Fibroblast of skin of left quadriceps (primary cell): ENCODE results near the gene HLA-E.
"Not testable (repeated sequence)": the region's sequence is repeated elsewhere in the genome, so short reads cannot be mapped to it uniquely, and the experiment has no call there.

ENCODE experiments used
- DNase-seq, 2 experiments: peaks; one replicate each; pipeline ENCODE4 v3.0.0-alpha.2; 2013; ENCODE audit warnings: low read depth in 2 of 2

Gene HLA-E

DNA sequence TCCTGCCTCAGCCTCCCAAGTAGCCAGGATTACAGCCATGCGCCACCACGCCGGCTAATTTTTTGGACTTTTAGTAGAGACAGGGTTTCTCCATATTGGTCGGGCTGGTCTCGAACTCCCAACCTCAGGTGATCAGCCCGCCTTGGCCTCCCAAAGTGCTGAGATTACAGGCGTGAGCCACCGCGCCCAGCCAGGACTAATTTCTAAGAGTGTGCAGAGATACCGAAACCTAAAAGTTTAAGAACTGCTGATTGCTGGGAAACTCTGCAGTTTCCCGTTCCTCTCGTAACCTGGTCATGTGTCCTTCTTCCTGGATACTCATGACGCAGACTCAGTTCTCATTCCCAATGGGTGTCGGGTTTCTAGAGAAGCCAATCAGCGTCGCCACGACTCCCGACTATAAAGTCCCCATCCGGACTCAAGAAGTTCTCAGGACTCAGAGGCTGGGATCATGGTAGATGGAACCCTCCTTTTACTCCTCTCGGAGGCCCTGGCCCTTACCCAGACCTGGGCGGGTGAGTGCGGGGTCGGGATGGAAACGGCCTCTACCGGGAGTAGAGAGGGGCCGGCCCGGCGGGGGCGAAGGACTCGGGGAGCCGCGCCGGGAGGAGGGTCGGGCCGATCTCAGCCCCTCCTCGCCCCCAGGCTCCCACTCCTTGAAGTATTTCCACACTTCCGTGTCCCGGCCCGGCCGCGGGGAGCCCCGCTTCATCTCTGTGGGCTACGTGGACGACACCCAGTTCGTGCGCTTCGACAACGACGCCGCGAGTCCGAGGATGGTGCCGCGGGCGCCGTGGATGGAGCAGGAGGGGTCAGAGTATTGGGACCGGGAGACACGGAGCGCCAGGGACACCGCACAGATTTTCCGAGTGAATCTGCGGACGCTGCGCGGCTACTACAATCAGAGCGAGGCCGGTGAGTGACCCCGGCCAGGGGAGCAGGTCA, at the start of gene HLA-E:
Gene HLA-E, plus strand, starts transcription at position 429 of the 945 bp plus-strand sequence. Its CDS starts 23 bp downstream, at position 452.
- DNase-seq, result peak; percentile 99

DNA sequence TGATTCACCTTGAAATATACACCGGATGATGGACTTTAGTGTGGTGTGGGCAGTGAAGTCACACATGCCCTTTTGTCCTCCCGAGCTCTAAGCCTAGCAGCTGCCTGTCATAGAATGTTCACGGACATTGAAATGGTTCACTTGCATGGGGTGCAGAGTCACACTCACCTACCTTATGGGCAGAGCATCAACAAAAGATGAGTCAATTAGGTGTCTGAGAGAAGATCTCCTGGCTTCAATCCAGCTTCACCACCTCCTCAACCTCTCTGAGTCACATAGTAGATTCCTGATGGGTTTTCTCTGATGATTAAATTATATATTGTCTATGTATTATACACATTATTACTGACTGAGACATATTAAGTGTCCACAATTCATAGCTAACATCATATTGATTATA, 48.1 kb upstream of the HLA-E start:
- no peak for DNase-seq

DNA sequence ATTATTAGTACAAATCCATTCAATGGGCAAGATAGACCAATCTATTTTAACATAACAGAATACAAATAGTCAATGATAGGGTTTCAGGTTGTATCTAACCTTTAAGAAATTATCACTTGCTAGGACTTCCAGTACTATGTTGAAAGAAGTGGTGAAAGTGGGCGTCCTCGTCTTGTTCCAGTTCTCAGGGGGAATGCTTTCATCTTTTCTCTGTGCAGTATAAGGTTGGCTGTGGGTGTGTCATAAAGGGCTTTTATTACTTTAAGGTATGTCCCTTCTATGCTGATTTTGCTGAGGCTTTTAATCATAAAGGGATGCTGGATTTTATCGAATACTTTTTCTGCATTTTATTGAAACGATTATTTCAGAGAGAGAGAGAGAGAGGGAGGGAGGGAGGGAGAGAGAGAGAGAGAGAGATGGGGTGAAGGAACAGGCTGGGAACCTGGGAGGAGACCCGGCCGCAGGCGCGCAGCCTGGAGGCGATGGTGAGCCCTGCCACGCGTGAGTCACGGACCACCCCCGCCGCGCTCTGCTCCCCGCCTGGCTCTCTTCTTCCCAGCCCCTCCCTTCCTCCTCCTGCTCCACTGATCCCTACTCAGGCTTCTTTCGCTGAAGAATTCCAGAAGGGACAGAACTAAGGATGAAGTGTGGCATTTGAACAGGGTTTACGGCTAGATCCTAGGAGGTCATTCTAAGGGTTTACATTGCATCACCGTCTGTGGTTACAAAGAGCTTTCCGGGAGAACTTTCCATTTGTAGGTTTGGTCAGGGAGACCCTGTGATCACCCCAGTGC, 45.5 kb upstream of the HLA-E start:
- DNase-seq, result no peak

DNA sequence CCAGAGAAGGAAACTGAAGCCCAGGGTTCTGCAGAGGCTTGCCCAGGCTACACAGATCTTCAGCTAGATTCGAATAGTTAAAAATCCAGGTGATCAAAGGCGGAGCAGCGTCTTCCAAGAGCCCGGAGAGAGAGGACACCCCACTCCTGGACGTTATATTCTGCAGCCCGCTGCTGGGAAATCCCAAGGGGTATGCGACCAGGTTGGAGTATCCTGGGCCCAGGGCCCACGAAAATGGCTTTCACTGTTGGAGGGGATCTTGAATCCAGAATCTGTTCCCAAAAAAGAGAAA, 44.9 kb upstream of the HLA-E start:
- DNase-seq, result no peak

DNA sequence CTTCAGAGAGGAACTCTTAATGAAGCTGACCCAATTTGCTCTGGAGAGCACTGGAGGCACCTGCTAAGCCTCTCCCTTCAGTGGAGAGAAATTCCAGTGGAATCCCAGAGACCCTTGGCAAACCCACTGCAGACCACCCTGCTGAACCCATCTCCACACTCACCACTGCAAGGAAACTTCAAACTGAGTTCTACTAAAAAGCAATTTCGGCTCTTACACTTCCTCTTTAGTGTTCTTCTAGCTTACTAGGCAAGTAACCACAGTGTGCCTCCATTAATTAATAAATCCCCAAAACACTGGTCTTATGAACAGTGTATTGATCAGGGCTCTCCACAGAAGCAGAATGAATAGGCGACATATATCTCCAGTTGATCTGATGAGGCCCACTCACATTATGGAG, 43.0 kb upstream of the HLA-E start:
- DNase-seq, result no peak

DNA sequence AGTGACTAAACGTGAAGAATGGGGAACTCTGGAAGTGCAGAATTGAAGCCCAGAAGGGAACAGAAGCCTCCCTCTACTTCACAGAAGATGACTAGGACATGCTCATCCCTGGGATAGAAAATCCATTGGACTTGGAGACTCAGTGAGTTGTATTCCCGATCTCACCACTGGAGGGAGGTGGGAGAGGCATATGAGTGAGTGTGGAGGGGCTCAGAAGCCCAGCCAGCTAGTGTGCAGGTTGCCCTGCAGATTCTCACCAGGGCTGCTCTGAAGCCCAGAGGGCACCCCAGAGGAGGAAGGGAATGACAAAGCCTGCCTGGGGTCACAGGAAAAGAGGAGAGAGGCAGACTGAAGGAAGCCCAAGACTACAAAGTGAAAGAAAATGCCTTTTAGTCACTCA, 42.1 kb upstream of the HLA-E start:
- DNase-seq, result no peak

DNA sequence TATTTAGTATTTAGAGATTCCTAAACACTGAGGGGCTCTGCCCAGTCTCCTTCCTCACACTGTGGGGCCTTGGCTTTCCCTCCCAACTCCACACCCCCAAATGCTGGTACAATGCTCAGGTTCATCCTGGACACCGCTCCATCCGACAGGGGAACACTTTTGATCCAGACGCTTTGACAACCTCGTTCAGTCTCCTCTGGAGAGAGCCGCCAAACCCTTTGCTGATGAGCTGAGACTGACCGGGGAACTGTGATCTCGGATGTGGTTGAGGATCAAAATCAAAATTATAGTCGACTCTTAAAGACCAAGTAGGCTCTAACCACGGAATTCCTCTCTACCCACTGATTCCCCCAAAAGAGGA, 38.8 kb upstream of the HLA-E start:
- DNase-seq, result no peak

DNA sequence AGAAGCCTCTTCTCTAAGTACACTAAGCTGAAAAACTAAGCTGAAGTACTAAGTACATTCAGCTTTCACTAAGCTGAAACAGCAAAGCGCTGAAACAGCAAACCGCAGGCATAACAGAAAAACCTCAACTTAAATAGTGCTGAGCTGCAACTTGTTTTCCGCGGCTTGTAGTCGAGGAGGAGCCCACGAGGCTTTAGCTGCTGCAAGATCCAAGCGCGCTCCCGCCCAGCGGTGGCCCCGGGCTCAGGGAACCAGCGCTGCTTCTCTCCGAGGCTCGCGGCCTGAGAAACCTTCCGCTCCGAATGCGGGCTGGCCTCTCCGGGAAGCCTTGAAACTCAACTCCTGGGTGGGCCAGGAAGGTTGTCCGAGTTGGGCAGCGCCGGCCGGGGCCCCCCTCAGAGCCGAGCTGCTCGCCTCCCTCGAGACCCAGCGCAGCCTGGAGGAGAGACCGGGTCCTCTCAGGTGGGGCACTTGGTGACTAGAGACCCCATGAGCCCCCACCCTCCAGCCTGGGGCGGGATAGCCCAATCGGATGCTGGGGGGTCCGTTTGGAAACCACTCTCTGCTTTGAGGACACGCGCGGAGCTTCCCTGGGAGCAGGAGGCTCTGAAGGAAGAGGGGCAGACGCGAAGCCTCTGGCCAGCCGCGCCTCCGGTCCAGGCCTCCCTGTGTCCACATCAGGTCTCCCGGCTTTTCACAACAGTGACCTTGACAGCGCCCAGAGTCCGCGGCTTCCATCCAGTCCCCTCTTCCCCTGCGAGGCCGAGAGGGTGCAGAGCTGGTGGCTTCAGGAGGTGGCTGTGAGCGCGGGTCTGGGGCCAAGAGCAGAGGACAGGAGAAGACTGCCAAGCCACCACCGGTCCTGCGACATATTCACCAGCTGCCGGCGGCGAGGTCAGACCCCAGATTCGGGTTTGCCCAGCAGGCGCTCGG, 38.1 kb upstream of the HLA-E start:
- peak; percentile 12 to 30 for DNase-seq

DNA sequence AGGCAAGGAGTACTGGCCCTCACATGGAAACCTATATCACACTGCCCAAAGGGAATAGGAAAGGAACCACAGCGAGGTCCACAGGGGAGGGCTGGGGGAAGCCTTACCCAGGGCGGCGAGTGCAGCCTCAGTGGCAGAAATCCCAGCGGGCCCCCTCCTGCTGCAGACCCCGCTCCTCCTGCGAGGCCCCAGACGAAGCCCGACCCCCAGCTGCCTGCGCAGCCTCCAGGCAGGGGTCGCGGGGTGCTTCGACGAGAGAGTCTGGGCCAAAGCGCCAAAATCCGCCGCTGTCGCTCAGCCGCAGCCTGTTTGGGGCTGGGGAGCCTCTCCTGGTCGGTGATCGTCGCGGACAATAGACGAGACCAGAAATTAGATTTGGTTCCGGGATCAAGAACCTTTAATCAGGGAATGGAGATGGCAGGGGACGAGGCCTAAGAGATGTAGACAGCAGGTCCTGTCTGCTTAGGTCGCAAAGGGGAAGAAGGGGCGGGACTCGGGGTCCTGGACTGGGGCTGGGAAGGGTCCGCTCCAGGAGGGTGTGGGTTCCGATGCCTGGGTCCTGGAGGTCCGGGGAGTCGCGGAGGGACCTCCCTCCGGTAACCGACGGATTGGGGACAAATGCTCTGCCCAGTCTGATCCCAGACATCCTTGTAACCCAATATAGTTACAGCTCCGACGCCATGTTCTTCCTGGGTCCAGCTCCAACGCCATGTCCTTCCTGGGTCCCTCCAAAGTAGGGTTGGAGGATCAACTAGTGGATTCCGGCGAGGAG, 36.4 kb upstream of the HLA-E start:
- DNase-seq, result no peak

DNA sequence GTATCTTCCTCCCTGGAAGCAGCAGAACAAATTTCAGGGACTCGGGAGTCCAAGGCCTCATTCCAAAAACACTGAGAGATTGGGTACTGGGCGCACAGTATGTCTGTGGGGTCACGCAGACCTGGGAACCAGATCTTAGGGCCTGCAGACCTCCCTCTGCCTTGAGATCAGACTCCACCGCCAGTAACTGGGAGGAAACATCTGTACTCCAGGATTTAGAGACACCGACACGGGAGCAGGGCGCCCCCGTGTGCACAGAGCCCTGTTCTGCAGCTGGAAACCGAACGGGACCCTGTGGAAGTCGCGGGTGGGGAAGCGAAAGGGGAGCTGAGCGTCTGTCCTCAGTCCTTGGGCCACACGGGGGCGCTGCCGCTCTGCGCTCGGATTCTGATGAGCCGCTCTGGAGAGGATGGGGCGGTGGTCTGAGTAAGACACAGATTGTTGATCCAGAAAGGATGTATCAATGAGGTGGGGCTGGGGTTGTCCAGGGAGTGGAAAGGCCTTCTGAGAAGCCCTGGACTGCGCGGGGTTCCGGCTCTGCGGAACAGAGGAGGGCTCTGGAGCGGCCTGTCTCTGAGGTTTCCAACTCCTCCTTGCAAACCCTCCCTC, 35.7 kb upstream of the HLA-E start:
- DNase-seq, result peak; percentile 52 to 57

DNA sequence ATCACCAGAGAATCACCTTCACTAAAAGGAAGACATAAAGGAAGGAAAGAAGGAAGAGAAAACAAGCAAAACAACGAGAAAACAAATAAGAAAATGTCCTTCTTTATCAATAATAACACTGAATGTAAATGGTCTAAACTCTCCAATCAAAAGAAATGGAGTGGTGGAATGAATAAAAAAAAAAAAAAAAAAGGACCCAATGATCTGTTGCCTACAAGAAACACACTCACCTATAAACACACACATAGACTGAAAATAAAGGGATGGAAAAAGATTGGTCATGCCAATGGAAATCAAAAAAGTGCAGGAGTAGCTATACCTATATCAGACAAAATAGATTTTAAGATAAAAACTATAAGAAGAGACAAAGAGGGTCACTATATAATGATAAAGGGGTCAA, 30.2 kb upstream of the HLA-E start:
- DNase-seq, result no peak

DNA sequence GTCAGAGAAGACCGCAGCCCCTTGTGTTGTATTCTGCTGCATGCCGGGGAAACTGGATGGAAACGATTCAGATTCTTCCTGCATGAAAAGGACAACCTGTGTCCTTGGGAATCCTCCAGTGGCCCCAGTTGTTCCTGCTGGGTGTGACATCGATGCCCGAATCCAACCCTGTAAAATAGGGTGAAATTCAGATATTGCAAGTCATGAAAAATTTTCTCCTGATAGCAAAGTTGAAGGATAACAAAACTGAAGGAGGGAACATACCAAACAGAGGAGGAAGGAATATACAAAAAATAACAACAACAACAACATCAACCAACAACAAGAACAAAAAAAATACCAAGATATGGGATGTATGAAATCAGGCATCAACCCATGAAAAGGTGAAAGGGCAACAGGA, 28.3 kb upstream of the HLA-E start:
- no peak for DNase-seq

DNA sequence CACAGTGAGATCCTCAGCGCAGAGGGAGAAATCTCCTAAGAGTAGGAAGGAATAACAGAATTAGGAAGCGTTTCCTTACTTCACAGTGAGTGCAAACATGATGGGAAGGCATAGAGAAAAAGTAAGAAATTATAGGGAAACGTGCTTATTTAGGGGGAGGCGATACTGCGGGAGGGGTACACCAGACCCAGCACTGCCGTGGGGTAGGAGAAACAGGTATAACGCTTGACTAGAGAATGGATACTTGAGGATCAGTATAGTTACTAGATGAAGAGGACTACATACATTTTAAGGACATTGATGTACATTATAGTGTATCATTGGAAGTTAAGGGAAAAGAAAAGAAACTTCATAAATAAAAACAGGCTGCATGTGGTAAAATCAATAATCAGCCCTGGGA, 26.8 kb upstream of the HLA-E start:
- DNase-seq, result no peak

DNA sequence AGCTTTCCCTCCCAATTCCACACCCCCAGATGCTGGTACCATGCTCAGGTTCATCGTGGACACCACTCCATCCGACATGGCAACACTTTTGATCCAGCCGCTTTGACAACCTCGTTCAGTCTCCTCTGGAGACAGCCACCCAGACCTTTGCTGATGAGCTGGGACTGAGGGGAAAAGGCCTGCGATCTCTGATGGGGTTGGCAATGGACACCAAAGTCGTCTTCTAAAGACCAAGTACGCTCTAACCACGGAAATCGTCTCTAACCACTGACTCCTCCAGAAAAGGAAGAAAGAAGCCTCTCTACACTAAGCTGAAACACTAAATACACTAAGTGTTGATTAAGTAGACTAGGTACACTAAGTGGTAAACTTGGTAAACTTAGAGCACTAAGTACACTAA, 26.1 kb upstream of the HLA-E start:
- DNase-seq, result no peak

DNA sequence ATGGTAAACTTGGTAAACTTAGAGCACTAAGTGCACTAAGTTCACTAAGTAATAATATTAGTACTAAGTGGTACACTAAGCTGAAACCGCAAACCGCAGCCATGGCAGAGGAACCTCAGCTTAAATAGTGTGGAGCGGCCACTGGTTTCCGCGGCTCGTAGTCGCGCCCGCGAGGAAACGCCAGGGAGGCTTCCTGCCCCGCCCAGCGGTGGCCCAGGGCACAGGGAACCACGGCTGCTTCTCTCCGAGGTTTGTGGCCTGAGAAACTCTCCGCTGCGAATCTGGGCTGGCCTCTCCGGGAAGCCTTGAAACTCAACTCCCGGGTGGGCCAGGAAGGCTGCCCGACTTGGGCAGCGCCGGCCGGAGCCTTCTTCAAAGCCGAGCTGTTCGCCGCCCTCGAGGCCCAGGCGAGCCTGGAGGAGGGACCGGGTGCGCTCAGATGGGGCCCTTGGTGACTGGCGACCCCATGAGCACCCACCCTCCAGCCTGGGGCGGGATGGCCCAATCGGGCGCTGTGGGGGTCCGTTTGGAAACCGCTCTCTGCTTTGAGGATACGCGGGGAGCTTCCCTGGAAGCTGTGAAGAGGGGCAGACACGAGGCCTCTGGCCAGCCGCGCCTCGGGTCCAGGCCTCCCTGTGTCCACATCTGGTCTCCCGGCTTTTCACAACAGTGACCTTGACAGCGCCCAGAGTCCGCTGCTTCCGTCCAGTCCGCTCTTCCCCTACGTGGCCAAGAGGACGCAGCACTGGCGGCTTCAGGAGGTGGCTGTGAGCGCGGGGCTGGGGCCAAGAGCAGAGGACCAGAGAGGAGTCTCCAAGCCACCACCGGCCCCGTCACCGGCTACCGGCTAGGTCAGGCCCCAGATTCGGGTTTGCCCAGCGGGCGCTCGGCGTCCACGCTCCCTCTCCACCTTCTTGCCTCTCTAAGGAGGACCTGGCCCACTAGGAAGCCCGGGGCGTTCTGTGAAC, 25.4 kb upstream of the HLA-E start:
- no peak for DNase-seq

DNA sequence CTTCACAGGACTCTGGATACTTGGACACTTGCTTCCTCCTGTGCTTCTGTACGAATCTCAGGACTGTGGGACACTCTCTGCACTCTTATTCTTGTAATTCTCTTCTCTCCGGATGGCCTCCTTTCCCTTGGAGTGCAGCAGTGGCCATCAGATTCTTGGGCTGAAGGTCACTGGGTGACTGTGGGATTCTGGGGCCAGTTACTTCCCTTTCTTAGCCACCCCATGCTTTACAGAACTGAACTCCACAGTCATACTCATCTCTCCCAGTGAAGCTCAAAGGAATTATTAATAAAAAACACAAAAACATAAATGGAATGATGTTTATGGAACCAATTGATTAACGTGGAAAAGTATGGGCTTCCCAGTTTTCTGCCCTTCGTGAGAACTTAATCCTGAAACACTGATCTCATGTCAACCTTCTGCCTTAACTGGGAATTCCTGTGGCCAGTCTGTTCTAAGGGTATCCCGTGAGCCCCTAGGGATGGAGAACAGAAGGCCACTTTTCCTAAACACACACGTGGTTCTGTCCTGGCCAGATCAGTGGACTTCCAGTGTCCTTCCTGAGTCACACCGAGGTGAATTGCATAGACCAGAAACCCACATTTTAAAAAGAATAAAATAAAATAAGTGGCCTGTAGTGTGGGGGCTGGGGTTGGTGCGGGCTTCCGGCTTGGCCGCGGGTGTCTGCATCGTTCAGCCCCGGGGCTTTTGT, 23.6 kb upstream of the HLA-E start:
- no peak for DNase-seq

DNA sequence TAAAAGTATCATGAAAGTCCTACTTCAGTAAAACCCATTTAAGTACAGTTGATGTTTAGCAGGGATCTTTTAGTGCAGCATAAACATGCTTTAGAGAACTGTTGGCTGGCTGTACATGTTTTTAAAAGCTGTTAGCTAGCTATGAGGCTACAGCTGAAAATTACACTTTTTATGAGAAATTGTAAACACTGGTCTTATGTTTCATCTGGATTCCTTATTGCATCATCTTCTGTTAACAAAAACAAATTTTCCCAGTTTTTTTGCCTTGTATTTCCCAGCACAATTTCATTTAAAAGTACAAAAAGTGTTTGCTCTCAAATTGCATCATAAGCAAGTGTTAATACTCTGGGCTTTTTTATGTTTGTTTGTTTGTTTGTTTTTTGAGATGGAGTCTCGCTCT, 18.3 kb upstream of the HLA-E start:
- DNase-seq, result no peak

DNA sequence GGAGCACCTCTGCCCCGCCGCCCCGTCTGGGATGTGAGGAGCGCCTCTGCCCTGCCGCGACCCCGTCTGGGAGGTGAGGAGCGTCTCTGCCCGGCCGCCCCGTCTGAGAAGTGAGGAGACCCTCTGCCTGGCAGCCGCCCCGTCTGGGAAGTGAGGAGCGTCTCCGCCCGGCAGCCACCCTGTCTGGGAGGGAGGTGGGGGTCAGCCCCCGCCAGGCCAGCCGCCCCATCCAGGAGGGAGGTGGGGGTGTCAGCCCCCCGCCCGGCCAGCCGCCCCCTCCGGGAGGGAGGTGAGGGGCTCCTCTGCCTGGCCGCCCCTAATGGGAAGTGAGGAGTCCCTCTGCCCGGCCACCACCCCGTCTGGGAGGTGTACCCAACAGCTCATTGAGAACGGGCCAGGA, 14.2 kb upstream of the HLA-E start:
- DNase-seq, result not testable (repeated sequence)

DNA sequence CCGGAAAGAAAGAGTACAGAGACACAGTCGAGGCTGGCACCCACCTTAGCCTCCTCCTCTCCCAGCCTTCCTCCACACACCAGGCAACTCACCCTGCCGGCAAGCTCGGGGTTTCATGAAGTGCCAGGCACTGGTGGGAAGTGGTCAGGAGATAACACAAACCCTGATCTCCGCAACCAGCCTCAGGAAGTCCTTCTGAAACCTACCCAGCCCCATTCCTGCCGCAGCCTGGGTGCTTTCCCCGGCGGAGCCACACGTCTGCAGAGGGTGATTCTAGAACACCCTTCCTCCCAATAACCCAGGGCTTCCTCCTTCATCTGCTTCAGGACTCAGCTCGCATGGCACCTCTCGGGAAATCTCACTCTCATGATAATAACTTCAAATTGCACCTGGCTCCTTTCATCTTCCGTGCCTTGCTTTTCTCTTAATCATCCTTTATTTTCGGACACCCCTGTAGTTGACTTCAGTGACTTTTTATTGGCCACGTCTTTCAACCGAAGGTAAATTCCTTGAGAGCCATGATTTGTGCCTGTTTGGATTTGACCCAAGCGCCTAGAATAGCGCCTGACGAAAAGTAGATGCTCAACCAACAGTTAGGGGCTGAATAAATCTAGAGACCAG, 8.7 kb upstream of the HLA-E start:
- DNase-seq, result no peak
